ENCODE results near the gene VPS37C. TPM values are rescaled to one million over a fixed set of nuclear protein-coding genes. Genes with fewer than 3 reads are reported as not detected.

Gene VPS37C
- total and polyA plus RNA-seq, 9 of the 15 experiments (the other 6 are each of a cell fraction or from before 2014, with no cell fraction given) = 0.62 to 29.8 (median 11.5) TPM

- Histone ChIP-seq H3K4me3 (no peak overlapping the region), H3K4me2 (ENCODE audit: insufficient read depth, low read length) (no peak overlapping the region), H3K9me3 (replicated peaks; ENCODE audit: control insufficient read depth, insufficient read depth, low read depth, low read length) (no peaks in the 10 kb centered on the region), H3K4me1 (replicated peaks in 1 of 2; ENCODE audit: control insufficient read depth in 2 of 2, insufficient read depth in 2 of 2, low read length in 2 of 2) (peaks cover 0 to 28% of the 10 kb centered on the region in 2 experiments; a peak in 2 of 5 replicates), H3K27ac (ENCODE audit: extremely low read depth, low read depth, low read length) (no peak overlapping the region), H3K79me2 (ENCODE audit: control insufficient read depth, insufficient read depth, low read length) (no peaks in the 10 kb centered on the region), H3K9ac (ENCODE audit: insufficient read depth in 1 of 2, low read depth in 2 of 2, low read length in 2 of 2) (0 out of 4 replicates have a peak overlapping the region, but pooled peaks of 1 of the 2 experiments have one; percentile 22), H4K20me1 (replicated peaks; ENCODE audit: control insufficient read depth, insufficient read depth, low read length) (peaks cover 21% of the 10 kb centered on the region), H3K9me1 (ENCODE audit: control insufficient read depth, insufficient read depth, low read length) (peaks cover 4% of the 10 kb centered on the region), H3K27me3 (ENCODE audit: control insufficient read depth in 2 of 2, insufficient read depth in 2 of 2, low read length in 2 of 2) (peaks cover 27 to 46% of the 10 kb centered on the region in 2 experiments), H2AFZ (ENCODE audit: low read depth, low read length) (no peak overlapping the region), H3K36me3 (ENCODE audit: control insufficient read depth, insufficient read depth, low read length) (no peaks in the 10 kb centered on the region)
- intact Hi-C loops (cut with micrococcal nuclease) (loop anchor here (5.0 kb wide), 2 partner anchors 294 to 349 kb away; no protein-coding TSS in a partner anchor), in situ Hi-C loops (cut with MboI) (no loop called here)
- ATAC-seq = no peak
- ChIA-PET CTCF (ENCODE audit: low intra/inter-chr PET ratio) (no interaction called here), POLR2A (interaction anchor here (0.7 to 1.2 kb wide), 4 partner anchors 39 to 277 kb away, joined by 3 to 4 read pairs (median 3); no protein-coding TSS in a partner anchor)
- no peak for FAIRE-seq
- TF ChIP-seq ZNF311 (CRISPR knock-in tag; IDR thresholded peaks at IDR 0.05) (no peak), CTCF (IDR thresholded peaks at IDR 0.05 in 2 of 3, conservative IDR thresholded peaks at IDR 0.05 in 1 of 3; ENCODE audit: insufficient read depth in 2 of 3, low read depth in 1 of 3, low read length in 3 of 3) (peak in 2 of 3 experiments; percentile 4 to 13; a peak in 1 of 6 replicates), RBM14 (IDR thresholded peaks at IDR 0.05; ENCODE audit: borderline replicate concordance, insufficient read depth, low read depth, low read length) (no peak), ATF6 (CRISPR knock-in tag; IDR thresholded peaks at IDR 0.05) (no peak), ZFP36 (IDR thresholded peaks at IDR 0.05; ENCODE audit: low read depth, low read length, partially characterized antibody) (no peak), POLR2G (IDR thresholded peaks at IDR 0.05; ENCODE audit: low read depth, low read length) (peak; percentile 54; the same call in 1 of the 2 replicates), NFIC (IDR thresholded peaks at IDR 0.05) (no peak)
- DNase-seq (ENCODE audit: extremely low read depth in 1 of 4, low spot score in 3 of 4) = no peak
- no TSS peak for BruUV-seq (replicated peaks)
- 20% methylated on average over 13 of the region's 14 CpGs for WGBS (ENCODE audit: insufficient coverage, low coverage, missing lambda C conversion rate)
Observed at GRCh38 chr11:61126256-61126655, 35.0 kb downstream of the VPS37C start.
